ENCODE measurements around the gene EML6.

Gene EML6

DNA sequence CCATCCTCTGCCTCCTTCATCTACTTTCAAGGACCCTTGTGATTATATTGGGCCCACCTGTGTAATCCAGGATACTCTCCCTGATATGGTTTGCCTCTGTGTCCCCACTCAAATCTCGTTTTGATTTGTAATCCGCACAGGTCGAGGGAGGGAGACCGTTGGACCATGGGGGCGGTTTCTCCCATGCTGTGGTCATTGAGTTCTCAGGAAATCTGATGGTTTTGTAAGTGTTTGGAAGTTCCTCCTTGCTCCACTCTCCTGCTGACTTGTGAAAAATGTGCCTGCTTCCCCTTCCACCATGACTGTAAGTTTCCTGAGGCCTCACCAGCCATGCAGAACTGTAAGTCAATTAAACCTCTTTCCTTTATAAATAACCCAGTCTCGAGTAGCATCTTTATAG is 42.0 kb upstream of the EML6 start:
- TF ChIP-seq CTCF (conservative IDR thresholded peaks at IDR 0.05): no peak
- no peak overlapping the region for H3K27ac ChIP-seq

DNA sequence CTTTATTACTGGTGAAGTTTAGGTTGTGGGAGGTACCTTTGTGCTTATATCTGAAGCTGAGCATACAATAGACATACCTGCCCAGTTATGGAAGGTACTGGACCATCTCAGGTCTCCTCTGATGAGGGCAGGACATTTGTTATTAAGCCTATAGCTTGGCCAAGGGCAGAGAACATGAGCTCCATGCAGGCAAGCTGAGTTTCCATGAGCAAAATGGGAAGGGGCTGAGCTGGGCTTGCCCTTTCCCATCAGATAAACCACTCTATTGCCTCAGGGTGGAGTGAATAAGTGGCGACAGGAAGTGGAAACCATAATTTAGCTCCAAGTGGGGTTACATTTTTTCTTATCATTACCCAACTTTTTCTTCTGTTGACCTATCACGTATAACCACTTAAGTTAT is 39.9 kb upstream of the EML6 start:
- TF ChIP-seq CTCF (conservative IDR thresholded peaks at IDR 0.05): no peak
- no peak overlapping the region for H3K27ac ChIP-seq

- H3K27ac ChIP-seq: no peak overlapping the region
- TF ChIP-seq CTCF (conservative IDR thresholded peaks at IDR 0.05): no peak
Observed at GRCh38 chr2:54685263-54685775, 38.1 kb upstream of the EML6 start.

GRCh38 chr2:54687595-54688152 is 35.8 kb upstream of the EML6 start:
- no peak overlapping the region for H3K27ac ChIP-seq
- no peak for TF ChIP-seq CTCF (conservative IDR thresholded peaks at IDR 0.05)

DNA sequence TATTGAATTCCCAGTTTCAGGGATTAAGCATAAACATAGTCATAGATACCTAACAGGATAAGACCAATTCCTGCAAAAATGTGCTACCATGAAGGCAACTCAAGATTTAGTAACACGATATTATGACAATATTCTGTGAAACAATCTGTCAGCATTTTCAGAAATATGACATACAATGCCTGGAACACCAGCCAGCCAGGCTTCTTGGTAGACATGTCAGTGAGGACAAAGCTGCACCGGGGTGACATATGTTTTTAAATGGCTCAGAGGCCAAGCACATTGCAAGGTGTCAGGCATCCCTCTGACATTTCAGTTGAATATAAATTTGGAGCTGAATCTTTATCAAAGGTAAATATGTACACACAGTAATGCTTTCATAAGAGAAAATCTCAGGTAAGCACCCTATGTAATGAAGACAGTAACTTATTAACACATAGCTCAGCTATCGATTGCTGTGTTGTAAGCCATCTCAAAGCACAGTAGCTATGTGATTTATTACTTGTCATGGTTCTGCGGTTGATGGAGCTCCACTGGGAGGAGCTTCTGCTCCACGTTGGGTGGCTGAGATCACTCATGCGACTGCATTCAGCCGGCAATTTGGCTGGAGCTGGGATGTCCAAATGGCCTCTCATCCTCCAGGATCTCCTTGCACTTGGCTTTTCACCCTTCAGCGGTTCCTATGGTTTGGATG is 31.9 kb upstream of the EML6 start:
- no peak for TF ChIP-seq CTCF (conservative IDR thresholded peaks at IDR 0.05)
- no peak overlapping the region for H3K27ac ChIP-seq

- no peak for TF ChIP-seq CTCF (conservative IDR thresholded peaks at IDR 0.05)
- H3K27ac ChIP-seq: no peak overlapping the region
Observed at GRCh38 chr2:54692556-54692955, 30.9 kb upstream of the EML6 start.

GRCh38 chr2:54695378-54695777 is 28.1 kb upstream of the EML6 start:
- TF ChIP-seq CTCF (conservative IDR thresholded peaks at IDR 0.05): no peak
- no peak overlapping the region for H3K27ac ChIP-seq
